ENCODE data around the gene HUS1.

GRCh38 chr7:47973739-47974138, 5.7 kb downstream of the HUS1 start:
- no peak for TF ChIP-seq POLR2AphosphoS5 (IDR thresholded peaks at IDR 0.05; ENCODE audit: low read depth, low read length)
- TF ChIP-seq POLR2A (IDR thresholded peaks at IDR 0.05; ENCODE audit: low read depth, low read length), result no peak

Measured in GM12892 (cell line).